ENCODE measurements around the gene GHR.
A peak's percentile ranks its signal among the peaks of the same experiment; 100 is the strongest.

The GHR gene

DNA sequence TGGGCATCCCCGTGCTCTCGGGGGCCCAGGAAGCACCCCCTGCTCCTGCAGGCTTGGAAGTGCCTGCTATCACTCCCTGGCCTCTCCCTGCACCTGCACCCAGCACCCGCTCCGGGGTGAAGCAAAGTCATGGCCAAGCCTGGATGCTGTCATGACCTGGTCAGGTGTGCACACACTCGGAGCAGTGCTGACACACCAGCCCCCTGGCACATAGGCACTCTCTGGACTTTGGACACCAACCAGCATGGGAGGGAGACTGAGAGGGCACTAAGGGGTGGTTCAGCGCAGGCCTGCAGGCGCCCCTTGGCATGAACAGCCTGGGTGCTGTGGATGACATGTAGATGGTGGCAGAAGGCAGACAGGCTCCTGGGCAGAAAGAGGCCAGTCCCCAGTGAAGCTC is 158.6 kb downstream of the GHR start:
- ATAC-seq = no peak
- TF ChIP-seq ZC3H10 (CRISPR knock-in tag; IDR thresholded peaks at IDR 0.05) = no peak
- TF ChIP-seq ZFP30 (CRISPR knock-in tag; IDR thresholded peaks at IDR 0.05) = no peak

DNA sequence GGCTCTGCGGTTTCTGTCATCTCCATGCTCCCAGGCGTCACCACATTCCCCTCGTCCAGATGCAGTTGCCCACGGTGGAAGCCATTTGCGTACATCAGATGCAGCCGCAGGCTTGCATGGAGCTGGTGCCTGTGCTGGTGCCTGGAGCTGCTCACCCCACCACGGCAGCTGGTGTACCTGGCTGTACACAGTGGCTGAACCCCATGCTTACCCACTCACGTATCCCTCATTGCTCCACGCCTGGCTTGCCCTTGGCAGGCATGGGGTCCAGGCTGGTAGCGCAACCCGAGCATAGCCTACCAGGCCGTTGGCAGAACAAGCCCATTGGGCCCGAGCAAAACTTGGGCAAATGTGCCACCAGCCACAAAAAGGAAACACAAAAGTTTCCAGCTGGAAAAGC is 159.5 kb downstream of the GHR start:
- no peak for ATAC-seq
- TF ChIP-seq ESRRG (CRISPR knock-in tag; IDR thresholded peaks at IDR 0.05) (no peak), SNAI2 (CRISPR knock-in tag; IDR thresholded peaks at IDR 0.05) (no peak), ZNF565 (CRISPR knock-in tag; conservative IDR thresholded peaks at IDR 0.05; ENCODE audit: low read depth) (no peak), ZFP3 (CRISPR knock-in tag; IDR thresholded peaks at IDR 0.05) (no peak), ZFP30 (CRISPR knock-in tag; IDR thresholded peaks at IDR 0.05) (no peak), PPARA (CRISPR knock-in tag; IDR thresholded peaks at IDR 0.05; ENCODE audit: borderline replicate concordance) (no peak), TCF4 (CRISPR knock-in tag; IDR thresholded peaks at IDR 0.05; ENCODE audit: borderline replicate concordance) (no peak), ZNF8 (CRISPR knock-in tag; IDR thresholded peaks at IDR 0.05) (no peak), ARNTL (CRISPR knock-in tag; IDR thresholded peaks at IDR 0.05; ENCODE audit: borderline replicate concordance, low read depth) (no peak), ISL1 (CRISPR knock-in tag; IDR thresholded peaks at IDR 0.05) (no peak), TOX (CRISPR knock-in tag; IDR thresholded peaks at IDR 0.05; ENCODE audit: borderline replicate concordance) (no peak), ZNF70 (CRISPR knock-in tag; IDR thresholded peaks at IDR 0.05) (no peak), ZC3H10 (CRISPR knock-in tag; IDR thresholded peaks at IDR 0.05) (no peak), GLIS3 (CRISPR knock-in tag; IDR thresholded peaks at IDR 0.05) (no peak), CSDC2 (CRISPR knock-in tag; IDR thresholded peaks at IDR 0.05) (no peak)
- TF ChIP-seq, protein P1, sequence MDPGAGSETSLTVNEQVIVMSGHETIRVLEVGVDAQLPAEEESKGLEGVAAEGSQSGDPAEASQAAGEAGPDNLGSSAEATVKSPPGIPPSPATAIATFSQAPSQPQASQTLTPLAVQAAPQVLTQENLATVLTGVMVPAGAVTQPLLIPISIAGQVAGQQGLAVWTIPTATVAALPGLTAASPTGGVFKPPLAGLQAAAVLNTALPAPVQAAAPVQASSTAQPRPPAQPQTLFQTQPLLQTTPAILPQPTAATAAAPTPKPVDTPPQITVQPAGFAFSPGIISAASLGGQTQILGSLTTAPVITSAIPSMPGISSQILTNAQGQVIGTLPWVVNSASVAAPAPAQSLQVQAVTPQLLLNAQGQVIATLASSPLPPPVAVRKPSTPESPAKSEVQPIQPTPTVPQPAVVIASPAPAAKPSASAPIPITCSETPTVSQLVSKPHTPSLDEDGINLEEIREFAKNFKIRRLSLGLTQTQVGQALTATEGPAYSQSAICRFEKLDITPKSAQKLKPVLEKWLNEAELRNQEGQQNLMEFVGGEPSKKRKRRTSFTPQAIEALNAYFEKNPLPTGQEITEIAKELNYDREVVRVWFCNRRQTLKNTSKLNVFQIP (CRISPR knock-in tag; IDR thresholded peaks at IDR 0.05; ENCODE audit: borderline replicate concordance, low read depth) = no peak
- TF ChIP-seq, protein P2, sequence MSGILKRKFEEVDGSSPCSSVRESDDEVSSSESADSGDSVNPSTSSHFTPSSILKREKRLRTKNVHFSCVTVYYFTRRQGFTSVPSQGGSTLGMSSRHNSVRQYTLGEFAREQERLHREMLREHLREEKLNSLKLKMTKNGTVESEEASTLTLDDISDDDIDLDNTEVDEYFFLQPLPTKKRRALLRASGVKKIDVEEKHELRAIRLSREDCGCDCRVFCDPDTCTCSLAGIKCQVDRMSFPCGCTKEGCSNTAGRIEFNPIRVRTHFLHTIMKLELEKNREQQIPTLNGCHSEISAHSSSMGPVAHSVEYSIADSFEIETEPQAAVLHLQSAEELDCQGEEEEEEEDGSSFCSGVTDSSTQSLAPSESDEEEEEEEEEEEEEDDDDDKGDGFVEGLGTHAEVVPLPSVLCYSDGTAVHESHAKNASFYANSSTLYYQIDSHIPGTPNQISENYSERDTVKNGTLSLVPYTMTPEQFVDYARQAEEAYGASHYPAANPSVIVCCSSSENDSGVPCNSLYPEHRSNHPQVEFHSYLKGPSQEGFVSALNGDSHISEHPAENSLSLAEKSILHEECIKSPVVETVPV (CRISPR knock-in tag; IDR thresholded peaks at IDR 0.05) = no peak
- TF ChIP-seq, protein P3, sequence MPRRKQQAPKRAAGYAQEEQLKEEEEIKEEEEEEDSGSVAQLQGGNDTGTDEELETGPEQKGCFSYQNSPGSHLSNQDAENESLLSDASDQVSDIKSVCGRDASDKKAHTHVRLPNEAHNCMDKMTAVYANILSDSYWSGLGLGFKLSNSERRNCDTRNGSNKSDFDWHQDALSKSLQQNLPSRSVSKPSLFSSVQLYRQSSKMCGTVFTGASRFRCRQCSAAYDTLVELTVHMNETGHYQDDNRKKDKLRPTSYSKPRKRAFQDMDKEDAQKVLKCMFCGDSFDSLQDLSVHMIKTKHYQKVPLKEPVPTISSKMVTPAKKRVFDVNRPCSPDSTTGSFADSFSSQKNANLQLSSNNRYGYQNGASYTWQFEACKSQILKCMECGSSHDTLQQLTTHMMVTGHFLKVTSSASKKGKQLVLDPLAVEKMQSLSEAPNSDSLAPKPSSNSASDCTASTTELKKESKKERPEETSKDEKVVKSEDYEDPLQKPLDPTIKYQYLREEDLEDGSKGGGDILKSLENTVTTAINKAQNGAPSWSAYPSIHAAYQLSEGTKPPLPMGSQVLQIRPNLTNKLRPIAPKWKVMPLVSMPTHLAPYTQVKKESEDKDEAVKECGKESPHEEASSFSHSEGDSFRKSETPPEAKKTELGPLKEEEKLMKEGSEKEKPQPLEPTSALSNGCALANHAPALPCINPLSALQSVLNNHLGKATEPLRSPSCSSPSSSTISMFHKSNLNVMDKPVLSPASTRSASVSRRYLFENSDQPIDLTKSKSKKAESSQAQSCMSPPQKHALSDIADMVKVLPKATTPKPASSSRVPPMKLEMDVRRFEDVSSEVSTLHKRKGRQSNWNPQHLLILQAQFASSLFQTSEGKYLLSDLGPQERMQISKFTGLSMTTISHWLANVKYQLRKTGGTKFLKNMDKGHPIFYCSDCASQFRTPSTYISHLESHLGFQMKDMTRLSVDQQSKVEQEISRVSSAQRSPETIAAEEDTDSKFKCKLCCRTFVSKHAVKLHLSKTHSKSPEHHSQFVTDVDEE (CRISPR knock-in tag; IDR thresholded peaks at IDR 0.05) = no peak

DNA sequence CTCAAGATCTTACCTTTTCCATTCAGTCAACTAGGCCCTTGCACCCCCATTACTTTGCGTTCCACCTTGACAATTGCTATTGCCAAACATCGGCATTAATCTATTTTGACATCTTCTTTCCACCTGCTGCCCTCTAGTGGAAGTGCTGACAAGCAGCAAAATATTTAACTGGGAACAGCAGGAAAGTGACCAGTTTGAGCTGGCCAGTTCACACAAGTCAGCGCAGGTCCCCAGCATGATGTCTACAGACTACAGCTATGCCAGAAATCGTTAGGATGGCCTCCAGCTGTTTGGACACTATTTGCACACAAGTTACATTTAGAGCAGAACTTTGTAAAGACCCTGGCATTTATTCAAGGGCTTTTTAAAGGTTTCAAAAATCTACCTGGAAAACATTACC is 160.1 kb downstream of the GHR start:
- peak; percentile 67 for ATAC-seq
- TF ChIP-seq ARNTL (CRISPR knock-in tag; IDR thresholded peaks at IDR 0.05; ENCODE audit: borderline replicate concordance, low read depth) = no peak
- TF ChIP-seq ZFP30 (CRISPR knock-in tag; IDR thresholded peaks at IDR 0.05) = no peak
- TF ChIP-seq, protein P3 (CRISPR knock-in tag; IDR thresholded peaks at IDR 0.05) = no peak
- no peak for TF ChIP-seq ZC3H10 (CRISPR knock-in tag; IDR thresholded peaks at IDR 0.05)

DNA sequence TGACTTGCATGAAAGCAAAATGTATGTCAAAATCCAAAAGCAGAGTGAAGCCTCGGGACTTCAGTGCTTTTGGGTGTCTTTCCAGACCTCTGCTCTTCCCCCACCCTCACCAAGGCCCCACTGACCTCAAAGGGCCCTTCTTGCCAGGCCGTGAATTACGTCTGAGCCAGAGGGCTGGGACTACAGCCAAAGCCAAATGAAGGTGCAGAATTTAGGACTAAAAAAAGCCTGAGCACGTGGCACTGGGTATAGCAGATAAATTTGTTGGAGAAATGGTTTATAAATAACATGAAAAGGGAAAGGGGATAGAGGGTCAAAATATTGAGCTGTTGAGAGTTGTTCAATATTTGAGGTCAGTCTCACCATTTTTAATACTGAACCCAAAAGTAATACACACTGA is 163.4 kb downstream of the GHR start:
- TF ChIP-seq SNAI2 (CRISPR knock-in tag; IDR thresholded peaks at IDR 0.05) (no peak), PPARA (CRISPR knock-in tag; IDR thresholded peaks at IDR 0.05; ENCODE audit: borderline replicate concordance) (no peak), ESRRG (CRISPR knock-in tag; IDR thresholded peaks at IDR 0.05) (no peak), TOX (CRISPR knock-in tag; IDR thresholded peaks at IDR 0.05; ENCODE audit: borderline replicate concordance) (no peak), ZNF70 (CRISPR knock-in tag; IDR thresholded peaks at IDR 0.05) (no peak), CSDC2 (CRISPR knock-in tag; IDR thresholded peaks at IDR 0.05) (no peak), TCF4 (CRISPR knock-in tag; IDR thresholded peaks at IDR 0.05; ENCODE audit: borderline replicate concordance) (no peak), GLIS3 (CRISPR knock-in tag; IDR thresholded peaks at IDR 0.05) (no peak), RARB (CRISPR knock-in tag; IDR thresholded peaks at IDR 0.05) (no peak), OSR1 (CRISPR knock-in tag; IDR thresholded peaks at IDR 0.05) (no peak), ZNF8 (CRISPR knock-in tag; IDR thresholded peaks at IDR 0.05) (no peak), ARNTL (CRISPR knock-in tag; IDR thresholded peaks at IDR 0.05; ENCODE audit: borderline replicate concordance, low read depth) (no peak)
- TF ChIP-seq, protein P3 (CRISPR knock-in tag; IDR thresholded peaks at IDR 0.05) = no peak
- TF ChIP-seq, protein P4, sequence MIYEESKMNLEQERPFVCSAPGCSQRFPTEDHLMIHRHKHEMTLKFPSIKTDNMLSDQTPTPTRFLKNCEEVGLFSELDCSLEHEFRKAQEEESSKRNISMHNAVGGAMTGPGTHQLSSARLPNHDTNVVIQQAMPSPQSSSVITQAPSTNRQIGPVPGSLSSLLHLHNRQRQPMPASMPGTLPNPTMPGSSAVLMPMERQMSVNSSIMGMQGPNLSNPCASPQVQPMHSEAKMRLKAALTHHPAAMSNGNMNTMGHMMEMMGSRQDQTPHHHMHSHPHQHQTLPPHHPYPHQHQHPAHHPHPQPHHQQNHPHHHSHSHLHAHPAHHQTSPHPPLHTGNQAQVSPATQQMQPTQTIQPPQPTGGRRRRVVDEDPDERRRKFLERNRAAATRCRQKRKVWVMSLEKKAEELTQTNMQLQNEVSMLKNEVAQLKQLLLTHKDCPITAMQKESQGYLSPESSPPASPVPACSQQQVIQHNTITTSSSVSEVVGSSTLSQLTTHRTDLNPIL (CRISPR knock-in tag; IDR thresholded peaks at IDR 0.05; ENCODE audit: low read depth) = no peak
- ATAC-seq = no peak
